Panc1 (cell line): Measurements from ENCODE around the gene PRDM2. TPM values are rescaled to one million over a fixed set of nuclear protein-coding genes. Genes with fewer than 3 reads are reported as not detected.
"Not testable (repeated sequence)": the region's sequence is repeated elsewhere in the genome, so short reads cannot be mapped to it uniquely, and the experiment has no call there.

Experiments
- ATAC-seq: fragments of 200-7000 bp; cut with Tn5 transposase; 2 replicates; pipeline ENCODE4 v1.9.1; 2020; ENCODE audit warnings: mild to moderate bottlenecking, moderate library complexity
- BruUV-seq: library from RNA; stranded (reverse); fragments of 400-500 nt; replicated peaks from 2 replicates; lab custom pipeline; 2021; lab: Mats Ljungman, UMichigan
- CTCF ChIA-PET: fragments of 300-600 bp; sonication (Branson Sonifier 250); formaldehyde crosslinking; loops from one replicate; lab custom pipeline; 2022; ENCODE audit warnings: antibody characterized with exemption; lab: Charles Lee
- POLR2A ChIA-PET: fragments of 300-600 bp; sonication (Branson Sonifier 250); formaldehyde crosslinking; loops from one replicate; lab custom pipeline; 2022; ENCODE audit warnings: antibody characterized with exemption; lab: Charles Lee
- DNase-seq: peaks from one replicate; pipeline ENCODE4 v3.0.0-alpha.2; 2010; ENCODE audit warnings: low read depth, low spot score
- H3K27ac ChIP-seq: 2 replicates; pipeline ENCODE4 v1.5.1; 2011; ENCODE audit warnings: mild to moderate bottlenecking, low read length, inconsistent platforms
- H3K27me3 ChIP-seq: fragments of 200-500 bp; sonication (Bioruptor generic); 2 replicates; pipeline ENCODE4 v1.6.0; 2014; ENCODE audit warnings: low read length, inconsistent platforms; ENCODE audit not compliant: control insufficient read depth, insufficient read depth
- H3K36me3 ChIP-seq: fragments of 200-500 bp; sonication (Bioruptor generic); 2 replicates; pipeline ENCODE4 v1.5.1; 2014; ENCODE audit warnings: inconsistent platforms, mild to moderate bottlenecking, low read length, moderate library complexity; ENCODE audit not compliant: control insufficient read depth, insufficient read depth
- H3K4me1 ChIP-seq: 2 replicates; pipeline ENCODE4 v1.5.1; 2011; ENCODE audit warnings: inconsistent platforms, mild to moderate bottlenecking, low read length, moderate library complexity; ENCODE audit not compliant: control insufficient read depth, insufficient read depth
- H3K4me3 ChIP-seq, 2 experiments: 2 replicates each; pipeline ENCODE4 v1.5.1; 2011 to 2012; ENCODE audit warnings: low read depth in 2 of 2, low read length in 2 of 2, mild to moderate bottlenecking in 2 of 2, inconsistent platforms in 1 of 2, moderate library complexity in 1 of 2
- H3K9me3 ChIP-seq: fragments of 200-500 bp; sonication (Bioruptor generic); 2 replicates; pipeline ENCODE4 v1.5.1; 2014; ENCODE audit warnings: low read depth, mild to moderate bottlenecking, inconsistent platforms, low read length, moderate library complexity; ENCODE audit not compliant: control insufficient read depth, insufficient read depth
- CTCF ChIP-seq: fragments of 450-650 bp; IDR thresholded peaks from 2 replicates; pipeline ENCODE4 v1.5.1; 2017; ENCODE audit warnings: mild to moderate bottlenecking
- POLR2AphosphoS5 ChIP-seq: IDR thresholded peaks from 2 replicates; pipeline ENCODE4 v1.6.1; 2012; ENCODE audit warnings: mild to moderate bottlenecking, low read depth, low read length, moderate library complexity
- REST ChIP-seq, 2 experiments: IDR thresholded peaks; 2 replicates each; pipeline ENCODE4 v1.6.1; 2011 to 2012; ENCODE audit warnings: low read depth in 2 of 2, control low read depth in 1 of 2, low read length in 1 of 2, mild to moderate bottlenecking in 1 of 2, moderate library complexity in 1 of 2; ENCODE audit not compliant: insufficient read depth in 1 of 2
- SIN3A ChIP-seq: IDR thresholded peaks from 2 replicates; pipeline ENCODE4 v1.6.1; 2012; ENCODE audit warnings: low read depth, mild to moderate bottlenecking, low read length, moderate library complexity, borderline replicate concordance; ENCODE audit not compliant: insufficient read depth
- TCF7L2 ChIP-seq: IDR thresholded peaks from 2 replicates; pipeline ENCODE4 v1.6.1; 2011; ENCODE audit warnings: mild to moderate bottlenecking, low read depth, low read length, inconsistent platforms
- in situ Hi-C: cut with HindIII; loops from 2 replicates; pipeline ENCODE4 v1.10.0; 2016; ENCODE audit warnings: low sequenced_read_pairs, low pct_unique_long_range_greater_than_20kb
- intact Hi-C: fragments of 100-400 bp; cut with micrococcal nuclease; formaldehyde crosslinking; loops from one replicate; pipeline ENCODE4 v1.10.0; 2022; ENCODE audit not compliant: unreplicated experiment
- total RNA-seq: library from RNA; stranded (reverse); gene quantifications from one replicate; pipeline ENCODE4 v1.2.1, GENCODE V29; 2021; ENCODE audit not compliant: unreplicated experiment

The PRDM2 gene
- total RNA-seq, 1 experiment from 2014 or later: 40.3 TPM

GRCh38 chr1:13680609-13681008 lies 19.4 kb upstream of the PRDM2 start:
- in situ Hi-C loops, H3K27me3 ChIP-seq, intact Hi-C loops, DNase-seq, H3K4me1 ChIP-seq, POLR2A ChIA-PET, H3K9me3 ChIP-seq, H3K27ac ChIP-seq, H3K36me3 ChIP-seq, CTCF ChIA-PET, ATAC-seq, BruUV-seq, H3K4me3 ChIP-seq: not testable (repeated sequence)

- H3K36me3 ChIP-seq: no peaks in the 10 kb centered on the region
- POLR2A ChIA-PET: no interaction called here
- no peak overlapping the region for H3K27ac ChIP-seq
- CTCF ChIA-PET: no interaction called here
- no peak overlapping the region for H3K4me3 ChIP-seq
- intact Hi-C loops (no loop called here), in situ Hi-C loops (no loop called here)
- no peaks in the 10 kb centered on the region for H3K27me3 ChIP-seq
- no peak for ATAC-seq
- H3K9me3 ChIP-seq: no peaks in the 10 kb centered on the region
- no peak for DNase-seq
- no peak for TF ChIP-seq POLR2AphosphoS5
- no peak for TF ChIP-seq TCF7L2
- TF ChIP-seq CTCF: no peak
- TF ChIP-seq REST (IDR thresholded peaks at IDR 0.05; ENCODE audit: insufficient read depth in 1 of 2, low read depth in 2 of 2, low read length in 1 of 2): no peak
- TF ChIP-seq SIN3A: no peak
- no TSS peak for BruUV-seq
- H3K4me1 ChIP-seq: no peaks in the 10 kb centered on the region
These were observed 18.1 kb upstream of the PRDM2 start for GRCh38 chr1:13681921-13682320.

DNA sequence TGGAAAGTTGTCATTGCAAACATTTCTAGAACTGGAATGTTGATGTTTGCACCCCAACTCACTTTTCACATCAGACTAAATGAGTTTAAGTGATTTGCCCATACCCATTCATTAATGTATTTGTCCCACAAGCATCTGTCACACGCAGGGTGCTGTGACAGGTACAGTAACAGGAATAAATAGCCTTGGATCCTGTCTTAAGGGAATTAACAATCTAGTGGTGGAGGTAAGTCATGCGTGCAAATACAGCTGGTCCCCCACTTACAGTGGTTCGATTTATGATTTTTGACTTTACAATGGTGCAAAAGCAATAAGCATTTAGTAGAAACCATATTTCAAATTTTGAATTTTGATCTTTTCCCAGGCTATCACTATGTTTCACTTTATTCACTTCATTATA lies 17.5 kb upstream of the PRDM2 start:
- CTCF ChIA-PET: no interaction called here
- H3K4me1 ChIP-seq: no peaks in the 10 kb centered on the region
- TF ChIP-seq REST (IDR thresholded peaks at IDR 0.05; ENCODE audit: insufficient read depth in 1 of 2, low read depth in 2 of 2, low read length in 1 of 2) (no peak), POLR2AphosphoS5 (no peak), CTCF (no peak), TCF7L2 (no peak), SIN3A (no peak)
- in situ Hi-C loops (no loop called here), intact Hi-C loops (no loop called here)
- no peaks in the 10 kb centered on the region; the same call in 1 of the 2 replicates for H3K27me3 ChIP-seq
- H3K36me3 ChIP-seq: no peaks in the 10 kb centered on the region
- no peak overlapping the region for H3K27ac ChIP-seq
- DNase-seq (no peak), ATAC-seq (no peak)
- BruUV-seq: no TSS peak
- POLR2A ChIA-PET: no interaction called here
- H3K9me3 ChIP-seq: no peaks in the 10 kb centered on the region
- no peak overlapping the region for H3K4me3 ChIP-seq
